ENCODE measurements around the gene ZNF132.

- TF ChIP-seq POLR2A (IDR thresholded peaks at IDR 0.05), result no peak
- no peak for TF ChIP-seq CTCF (IDR thresholded peaks at IDR 0.05)
These were observed 15.4 kb upstream of the ZNF132 start for GRCh38 chr19:58455306-58455705.

Data from uterus (tissue), 2 donors.